Endothelial cell of umbilical vein (primary cell): ENCODE measurements around the gene GJB4.

Source experiments
- POLR2A ChIP-seq: IDR thresholded peaks from 2 replicates; pipeline ENCODE4 v1.6.1; 2012; ENCODE audit warnings: low read depth, mild to moderate bottlenecking, control low read depth, low read length
- POLR2AphosphoS5 ChIP-seq: IDR thresholded peaks from 2 replicates; pipeline ENCODE4 v1.6.1; 2012; ENCODE audit warnings: low read depth, mild to moderate bottlenecking, control low read depth, low read length, moderate library complexity; ENCODE audit not compliant: insufficient read depth
- TF ChIP-seq, protein P1 (sequence below), 2 donors: IDR thresholded peaks; 1 replicate in 1 of 2; 2 replicates in 1 of 2; pipeline ENCODE4 v1.5.1; 2011; ENCODE audit warnings: low read length in 2 of 2, mild to moderate bottlenecking in 2 of 2, moderate library complexity in 2 of 2, control low read depth in 1 of 2, inconsistent platforms in 1 of 2, low read depth in 1 of 2; ENCODE audit not compliant: insufficient read depth in 1 of 2; ENCODE audit errors: extremely low read depth in 1 of 2

GRCh38 chr1:34746101-34746500 is 13.4 kb upstream of the GJB4 start:
- TF ChIP-seq POLR2A (no peak), POLR2AphosphoS5 (no peak)
- TF ChIP-seq, protein P1, sequence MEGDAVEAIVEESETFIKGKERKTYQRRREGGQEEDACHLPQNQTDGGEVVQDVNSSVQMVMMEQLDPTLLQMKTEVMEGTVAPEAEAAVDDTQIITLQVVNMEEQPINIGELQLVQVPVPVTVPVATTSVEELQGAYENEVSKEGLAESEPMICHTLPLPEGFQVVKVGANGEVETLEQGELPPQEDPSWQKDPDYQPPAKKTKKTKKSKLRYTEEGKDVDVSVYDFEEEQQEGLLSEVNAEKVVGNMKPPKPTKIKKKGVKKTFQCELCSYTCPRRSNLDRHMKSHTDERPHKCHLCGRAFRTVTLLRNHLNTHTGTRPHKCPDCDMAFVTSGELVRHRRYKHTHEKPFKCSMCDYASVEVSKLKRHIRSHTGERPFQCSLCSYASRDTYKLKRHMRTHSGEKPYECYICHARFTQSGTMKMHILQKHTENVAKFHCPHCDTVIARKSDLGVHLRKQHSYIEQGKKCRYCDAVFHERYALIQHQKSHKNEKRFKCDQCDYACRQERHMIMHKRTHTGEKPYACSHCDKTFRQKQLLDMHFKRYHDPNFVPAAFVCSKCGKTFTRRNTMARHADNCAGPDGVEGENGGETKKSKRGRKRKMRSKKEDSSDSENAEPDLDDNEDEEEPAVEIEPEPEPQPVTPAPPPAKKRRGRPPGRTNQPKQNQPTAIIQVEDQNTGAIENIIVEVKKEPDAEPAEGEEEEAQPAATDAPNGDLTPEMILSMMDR (IDR thresholded peaks at IDR 0.05; ENCODE audit: extremely low read depth in 1 of 2, insufficient read depth in 1 of 2, low read depth in 1 of 2, low read length in 2 of 2): no peak
